ENCODE measurements around the gene OR4C6.

OR4C6 gene

DNA sequence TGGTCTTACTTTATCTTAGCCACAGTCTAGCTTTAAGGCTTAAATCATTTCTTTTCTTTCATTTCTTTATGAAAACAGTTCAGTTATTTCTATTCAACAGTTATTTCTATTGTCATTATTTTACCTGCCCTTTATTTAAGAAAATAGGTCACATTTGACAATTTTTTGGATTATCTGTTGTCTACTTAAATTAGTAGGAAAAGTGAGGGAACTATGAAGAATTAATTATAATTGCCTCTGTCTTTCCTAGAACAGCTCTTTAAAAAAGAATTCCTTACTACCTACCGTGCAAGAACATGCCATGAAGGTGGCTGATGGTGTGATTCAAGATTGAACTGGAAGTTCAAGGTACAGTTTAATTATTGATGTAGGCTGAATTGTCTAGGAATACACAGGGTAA is at the start of gene OR4C6:
TSS of gene OR4C6 (plus strand) at position 301 of the 400 bp plus-strand sequence. CDS start 2,966 bp downstream, outside the sequence.
- POLR2A ChIA-PET: no interaction called here
- no peak for DNase-seq (ENCODE audit: low read depth, low spot score)
- CTCF ChIA-PET: no interaction called here
- H3K4me3 ChIP-seq (ENCODE audit: low read depth, low read length): no peak within 1 kb of the TSS
- TF ChIP-seq, protein P1, sequence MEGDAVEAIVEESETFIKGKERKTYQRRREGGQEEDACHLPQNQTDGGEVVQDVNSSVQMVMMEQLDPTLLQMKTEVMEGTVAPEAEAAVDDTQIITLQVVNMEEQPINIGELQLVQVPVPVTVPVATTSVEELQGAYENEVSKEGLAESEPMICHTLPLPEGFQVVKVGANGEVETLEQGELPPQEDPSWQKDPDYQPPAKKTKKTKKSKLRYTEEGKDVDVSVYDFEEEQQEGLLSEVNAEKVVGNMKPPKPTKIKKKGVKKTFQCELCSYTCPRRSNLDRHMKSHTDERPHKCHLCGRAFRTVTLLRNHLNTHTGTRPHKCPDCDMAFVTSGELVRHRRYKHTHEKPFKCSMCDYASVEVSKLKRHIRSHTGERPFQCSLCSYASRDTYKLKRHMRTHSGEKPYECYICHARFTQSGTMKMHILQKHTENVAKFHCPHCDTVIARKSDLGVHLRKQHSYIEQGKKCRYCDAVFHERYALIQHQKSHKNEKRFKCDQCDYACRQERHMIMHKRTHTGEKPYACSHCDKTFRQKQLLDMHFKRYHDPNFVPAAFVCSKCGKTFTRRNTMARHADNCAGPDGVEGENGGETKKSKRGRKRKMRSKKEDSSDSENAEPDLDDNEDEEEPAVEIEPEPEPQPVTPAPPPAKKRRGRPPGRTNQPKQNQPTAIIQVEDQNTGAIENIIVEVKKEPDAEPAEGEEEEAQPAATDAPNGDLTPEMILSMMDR (IDR thresholded peaks at IDR 0.05; ENCODE audit: insufficient read depth, low read length, missing control alignments): no peak

DNA sequence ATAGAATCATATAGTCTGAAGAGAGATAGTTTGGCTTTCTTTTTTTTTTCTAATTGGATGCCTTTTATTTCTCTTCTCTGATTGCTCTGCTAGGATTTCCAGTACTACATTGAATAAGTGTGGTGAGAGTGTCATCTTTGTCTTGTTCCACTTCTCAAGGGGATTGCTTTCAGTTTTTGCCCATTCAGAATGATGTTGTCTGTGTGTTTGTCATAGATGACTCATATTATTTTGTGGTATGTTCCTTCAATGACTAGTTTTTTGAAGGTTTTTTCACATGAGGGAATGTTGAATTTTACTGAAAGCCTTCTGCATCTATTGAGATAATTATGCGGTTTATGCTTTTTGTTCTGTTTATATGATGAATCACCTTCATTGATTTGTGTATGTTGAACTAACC is 37.5 kb upstream of the OR4C6 start:
- no peak overlapping the region for H3K4me3 ChIP-seq (ENCODE audit: low read depth, low read length)
- CTCF ChIA-PET: no interaction called here
- POLR2A ChIA-PET: no interaction called here
- TF ChIP-seq, protein P1 (IDR thresholded peaks at IDR 0.05; ENCODE audit: insufficient read depth, low read length, missing control alignments): no peak
- DNase-seq (ENCODE audit: low read depth, low spot score): no peak

DNA sequence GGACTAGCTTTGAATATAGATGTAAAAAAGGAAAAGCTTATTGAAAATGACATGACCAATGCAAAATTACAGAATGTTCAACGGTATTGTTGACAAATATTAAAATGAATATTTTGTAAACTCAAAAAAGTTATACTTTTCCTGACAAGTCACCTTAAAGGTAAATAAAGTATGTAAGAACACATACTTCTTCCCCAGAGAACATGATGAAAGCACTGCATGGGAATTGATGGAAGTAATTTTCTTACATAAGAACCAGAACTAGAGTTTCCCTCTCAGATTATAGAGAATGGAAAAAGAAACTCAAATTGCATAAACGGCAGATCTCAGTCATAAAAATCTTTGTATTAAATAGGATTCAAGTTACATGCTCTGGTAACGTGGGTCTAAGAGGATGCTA is 27.2 kb upstream of the OR4C6 start, which contains the start of gene OR4P4:
TSS of gene OR4P4 (plus strand) at position 301 of the 400 bp plus-strand sequence.
- POLR2A ChIA-PET: no interaction called here
- no peak for DNase-seq (ENCODE audit: low read depth, low spot score)
- no peak within 1 kb of the TSS for H3K4me3 ChIP-seq (ENCODE audit: low read depth, low read length)
- TF ChIP-seq, protein P1 (IDR thresholded peaks at IDR 0.05; ENCODE audit: insufficient read depth, low read length, missing control alignments): no peak
- CTCF ChIA-PET: no interaction called here

DNA sequence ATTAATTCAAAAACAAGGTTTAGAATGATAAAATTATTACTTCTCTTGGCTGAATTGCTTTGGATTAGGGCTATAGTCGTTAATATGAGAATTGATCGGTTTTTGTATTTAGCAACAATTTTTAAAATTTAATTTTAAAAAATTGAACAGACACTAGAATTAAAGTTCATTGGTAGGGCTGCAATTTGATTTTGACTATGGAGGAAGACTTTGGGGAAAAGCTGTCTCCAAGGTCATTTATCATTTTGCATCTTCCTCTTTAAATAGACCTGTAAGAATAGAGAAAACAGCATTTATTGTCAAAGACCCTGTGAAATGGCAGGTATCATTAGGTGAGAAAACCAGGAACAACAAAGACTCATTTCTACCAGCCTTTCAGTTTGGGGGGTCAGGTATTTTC is 14.0 kb upstream of the OR4C6 start, which contains the start of gene OR4S2:
TSS of gene OR4S2 (plus strand) at position 301 of the 400 bp plus-strand sequence. CDS start 2,577 bp downstream, outside the sequence.
- ChIA-PET CTCF (no interaction called here), POLR2A (no interaction called here)
- TF ChIP-seq, protein P1 (IDR thresholded peaks at IDR 0.05; ENCODE audit: insufficient read depth, low read length, missing control alignments): no peak

DNA sequence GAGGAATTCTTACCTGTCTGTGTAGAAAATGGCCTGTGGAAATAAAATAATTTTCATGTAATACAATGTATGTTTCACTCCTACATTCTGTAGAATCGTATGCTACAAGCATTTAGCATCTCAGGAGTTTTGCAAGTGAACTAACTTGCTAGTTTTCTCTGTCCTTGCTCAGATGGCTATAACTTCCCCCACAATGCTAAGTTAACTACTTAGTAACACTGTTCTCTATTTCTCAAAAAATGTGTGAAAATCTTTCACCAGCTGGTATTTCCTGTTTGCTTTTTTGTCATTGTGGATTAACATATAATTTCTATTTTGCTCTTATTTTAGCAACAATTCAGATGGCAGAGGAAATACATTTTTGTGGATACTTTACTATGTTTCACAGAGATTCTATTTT is 9.4 kb upstream of the OR4C6 start:
- no peak for DNase-seq (ENCODE audit: low read depth, low spot score)
- ChIA-PET CTCF (no interaction called here), POLR2A (no interaction called here)
- TF ChIP-seq, protein P1 (IDR thresholded peaks at IDR 0.05; ENCODE audit: insufficient read depth, low read length, missing control alignments): no peak
- H3K4me3 ChIP-seq (ENCODE audit: low read depth, low read length): no peak overlapping the region

More for the DNA sequence above, 14.0 kb upstream of the OR4C6 start, which contains the start of gene OR4S2:
- no peak within 1 kb of the TSS for H3K4me3 ChIP-seq (ENCODE audit: low read depth, low read length)
- DNase-seq (ENCODE audit: low read depth, low spot score): no peak

DNA sequence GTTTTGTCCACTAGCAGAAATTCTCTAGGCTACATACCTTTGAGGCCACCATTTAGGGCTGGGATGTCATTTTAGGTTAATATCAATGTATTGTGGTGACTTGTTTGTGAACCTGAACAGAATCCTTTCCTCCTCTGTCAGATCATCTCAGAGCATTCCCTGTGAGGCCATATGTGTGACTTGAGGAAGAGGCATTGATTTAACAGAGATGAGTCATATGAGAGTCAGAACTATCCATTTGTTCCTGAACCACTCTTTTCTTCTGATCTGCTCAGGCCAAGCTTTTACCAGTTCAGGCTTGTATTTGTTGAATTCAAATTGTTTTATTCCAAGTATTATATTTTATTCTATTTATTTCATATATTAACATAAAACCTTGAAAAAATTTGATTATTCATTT is 6.9 kb upstream of the OR4C6 start:
- no peak for DNase-seq (ENCODE audit: low read depth, low spot score)
- ChIA-PET CTCF (no interaction called here), POLR2A (no interaction called here)
- no peak overlapping the region for H3K4me3 ChIP-seq (ENCODE audit: low read depth, low read length)
- TF ChIP-seq, protein P1 (IDR thresholded peaks at IDR 0.05; ENCODE audit: insufficient read depth, low read length, missing control alignments): no peak
